Subcutaneous adipose tissue (tissue), 4 donors: ENCODE measurements around the gene DPPA2. TPM values are rescaled to one million over a fixed set of nuclear protein-coding genes. Genes with fewer than 3 reads are reported as not detected.

Source experiments
- CTCF ChIP-seq: fragments of 450-650 bp; IDR thresholded peaks from one replicate; pipeline ENCODE4 v1.5.1; 2016; ENCODE audit warnings: low read depth, mild to moderate bottlenecking, control low read depth, antibody characterized with exemption, moderate library complexity
- small RNA-seq: library from RNA; depleted of rRNA; stranded (forward); fragments of <200 nt; gene quantifications from one replicate; pipeline ENCODE3, GENCODE V24; 2016
- total RNA-seq, 4 donors: library from RNA; depleted of rRNA; stranded (reverse); fragments of >200 nt; gene quantifications; one replicate each; pipeline ENCODE4 v1.1.0, GENCODE V29; 2016

Gene DPPA2
- total RNA-seq, 4 donors from 2014 or later: not detected

GRCh38 chr3:109268181-109268580 is 48.1 kb downstream of the DPPA2 start:
- TF ChIP-seq CTCF: no peak

- no peak for TF ChIP-seq CTCF
These were observed 51.0 kb downstream of the DPPA2 start for GRCh38 chr3:109265295-109265694.

- TF ChIP-seq CTCF: no peak
These were observed 59.0 kb downstream of the DPPA2 start for GRCh38 chr3:109257269-109257668.

GRCh38 chr3:109254770-109255169 is 61.5 kb downstream of the DPPA2 start:
- no peak for TF ChIP-seq CTCF

- no peak for TF ChIP-seq CTCF
These were observed 63.7 kb downstream of the DPPA2 start for GRCh38 chr3:109252641-109253040.

Small RNA genes lying within 50 kb of the gene (small RNA-seq; reads per million reads assigned to genes)
- gene AC124945.1: not detected
- not detected for gene RF00017

Other genes starting within 250 kb of the DPPA2 start
- under 1 TPM in 1 of 4 donors, not detected in 3; 0.17 TPM for gene MORC1, start 198.4 kb downstream of the DPPA2 start, total RNA-seq
- not detected for gene C3orf85, start 179.8 kb downstream of the DPPA2 start, total RNA-seq
- gene DPPA4, start 21.0 kb upstream of the DPPA2 start, total RNA-seq: not detected